ENCODE data around the gene PLAC8. TPM values are rescaled to one million over a fixed set of nuclear protein-coding genes. Genes with fewer than 3 reads are reported as not detected.
"Not testable (repeated sequence)": the region's sequence is repeated elsewhere in the genome, so short reads cannot be mapped to it uniquely, and the experiment has no call there.

PLAC8 gene
- total RNA-seq, 6 experiments from 2014 or later: 1.8 to 7.4 (median 5.7) TPM

- H3K4me3 Mint-ChIP-seq: no peak overlapping the region
- DNase-seq: no peak
- TF ChIP-seq, protein P1, sequence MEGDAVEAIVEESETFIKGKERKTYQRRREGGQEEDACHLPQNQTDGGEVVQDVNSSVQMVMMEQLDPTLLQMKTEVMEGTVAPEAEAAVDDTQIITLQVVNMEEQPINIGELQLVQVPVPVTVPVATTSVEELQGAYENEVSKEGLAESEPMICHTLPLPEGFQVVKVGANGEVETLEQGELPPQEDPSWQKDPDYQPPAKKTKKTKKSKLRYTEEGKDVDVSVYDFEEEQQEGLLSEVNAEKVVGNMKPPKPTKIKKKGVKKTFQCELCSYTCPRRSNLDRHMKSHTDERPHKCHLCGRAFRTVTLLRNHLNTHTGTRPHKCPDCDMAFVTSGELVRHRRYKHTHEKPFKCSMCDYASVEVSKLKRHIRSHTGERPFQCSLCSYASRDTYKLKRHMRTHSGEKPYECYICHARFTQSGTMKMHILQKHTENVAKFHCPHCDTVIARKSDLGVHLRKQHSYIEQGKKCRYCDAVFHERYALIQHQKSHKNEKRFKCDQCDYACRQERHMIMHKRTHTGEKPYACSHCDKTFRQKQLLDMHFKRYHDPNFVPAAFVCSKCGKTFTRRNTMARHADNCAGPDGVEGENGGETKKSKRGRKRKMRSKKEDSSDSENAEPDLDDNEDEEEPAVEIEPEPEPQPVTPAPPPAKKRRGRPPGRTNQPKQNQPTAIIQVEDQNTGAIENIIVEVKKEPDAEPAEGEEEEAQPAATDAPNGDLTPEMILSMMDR (IDR thresholded peaks at IDR 0.05): no peak
- H3K4me1 Mint-ChIP-seq (ENCODE audit: low read depth): peaks cover 14% of the 10 kb centered on the region
- H3K9me3 Mint-ChIP-seq: no peaks in the 10 kb centered on the region
- H3K27ac Mint-ChIP-seq: no peak overlapping the region
- H3K27me3 Mint-ChIP-seq (ENCODE audit: insufficient read depth): no peaks in the 10 kb centered on the region
- peaks cover 49% of the 10 kb centered on the region for H3K36me3 Mint-ChIP-seq (ENCODE audit: low read depth)
These were observed 51.8 kb downstream of the PLAC8 start for GRCh38 chr4:83062739-83063138.

GRCh38 chr4:83054928-83055327 lies 59.6 kb downstream of the PLAC8 start:
- Mint-ChIP-seq H3K27me3 (ENCODE audit: insufficient read depth) (no peaks in the 10 kb centered on the region; the same call in 1 of the 2 replicates), H3K27ac (no peak overlapping the region), H3K4me1 (ENCODE audit: low read depth) (no peaks in the 10 kb centered on the region), H3K4me3 (no peak overlapping the region), H3K36me3 (ENCODE audit: low read depth) (peaks cover 31% of the 10 kb centered on the region), H3K9me3 (no peaks in the 10 kb centered on the region)
- DNase-seq: no peak
- TF ChIP-seq, protein P1 (IDR thresholded peaks at IDR 0.05): peak; percentile 78

- H3K27me3 Mint-ChIP-seq (ENCODE audit: insufficient read depth); H3K4me3 Mint-ChIP-seq; H3K9me3 Mint-ChIP-seq; DNase-seq; H3K27ac Mint-ChIP-seq: not testable (repeated sequence)
- Mint-ChIP-seq H3K4me1 (ENCODE audit: low read depth) (peaks cover 12% of the 10 kb centered on the region), H3K36me3 (ENCODE audit: low read depth) (peaks cover 20% of the 10 kb centered on the region; the same call in 1 of the 2 replicates)
These were observed 65.7 kb downstream of the PLAC8 start for GRCh38 chr4:83048781-83049180.

- DNase-seq: no peak
- Mint-ChIP-seq H3K27me3 (ENCODE audit: insufficient read depth) (peaks cover 1% of the 10 kb centered on the region; the same call in 1 of the 2 replicates), H3K4me3 (no peak overlapping the region), H3K27ac (no peak overlapping the region), H3K9me3 (no peaks in the 10 kb centered on the region), H3K4me1 (ENCODE audit: low read depth) (peaks cover 17% of the 10 kb centered on the region), H3K36me3 (ENCODE audit: low read depth) (peaks cover 13% of the 10 kb centered on the region; the same call in 1 of the 2 replicates)
- TF ChIP-seq, protein P1 (IDR thresholded peaks at IDR 0.05): no peak
These were observed 67.6 kb downstream of the PLAC8 start for GRCh38 chr4:83046693-83047473.

DNA sequence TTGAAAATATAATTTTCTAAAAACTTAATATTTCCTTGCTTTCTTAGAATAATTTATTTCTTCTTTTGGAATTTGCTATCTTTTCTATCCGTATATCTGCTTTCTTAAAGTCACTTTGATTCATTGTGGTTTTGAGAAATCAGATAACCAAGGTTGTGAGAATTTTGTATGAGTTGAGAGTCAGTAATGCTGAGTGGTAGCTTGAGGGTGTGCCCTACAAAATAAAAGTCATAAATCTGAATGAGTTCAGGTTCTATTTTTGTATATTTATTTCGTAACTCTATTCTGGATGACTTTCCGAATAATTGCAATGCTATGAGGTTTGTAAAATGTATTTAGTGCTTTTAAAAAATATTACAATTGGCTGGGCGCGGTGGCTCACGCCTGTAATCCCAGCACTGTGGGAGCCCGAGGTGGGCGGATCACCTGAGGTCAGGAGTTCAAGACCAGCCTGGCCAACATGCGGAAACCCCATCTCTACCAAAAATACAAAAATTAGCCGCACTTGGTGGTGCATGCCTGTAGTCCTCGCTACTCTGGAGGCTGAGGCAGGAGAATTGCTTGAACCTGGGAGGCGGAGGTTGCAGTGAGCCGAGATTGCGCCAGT lies 70.6 kb downstream of the PLAC8 start:
- peaks cover 23% of the 10 kb centered on the region for H3K4me1 Mint-ChIP-seq (ENCODE audit: low read depth)
- peaks cover 1% of the 10 kb centered on the region; the same call in 1 of the 2 replicates for H3K27me3 Mint-ChIP-seq (ENCODE audit: insufficient read depth)
- TF ChIP-seq, protein P1 (IDR thresholded peaks at IDR 0.05): no peak
- peak overlapping the region; percentile 32; the same call in 1 of the 2 replicates for H3K4me3 Mint-ChIP-seq
- H3K9me3 Mint-ChIP-seq: no peaks in the 10 kb centered on the region
- DNase-seq: peak; percentile 92
- peaks cover under 1% of the 10 kb centered on the region; the same call in 1 of the 2 replicates for H3K36me3 Mint-ChIP-seq (ENCODE audit: low read depth)
- peak overlapping the region; percentile 76 for H3K27ac Mint-ChIP-seq

GRCh38 chr4:83043157-83043556 lies 71.4 kb downstream of the PLAC8 start:
- H3K9me3 Mint-ChIP-seq; H3K27me3 Mint-ChIP-seq (ENCODE audit: insufficient read depth); DNase-seq; H3K36me3 Mint-ChIP-seq (ENCODE audit: low read depth): not testable (repeated sequence)
- Mint-ChIP-seq H3K4me3 (peak overlapping the region; percentile 42; the same call in 1 of the 2 replicates), H3K27ac (peak overlapping the region; percentile 84), H3K4me1 (ENCODE audit: low read depth) (peaks cover 27% of the 10 kb centered on the region)
